ENCODE measurements around the gene NIPAL1.

The NIPAL1 gene

GRCh38 chr4:48015216-48015615 lies 1.4 kb upstream of the NIPAL1 start:
- TF ChIP-seq, protein P1, sequence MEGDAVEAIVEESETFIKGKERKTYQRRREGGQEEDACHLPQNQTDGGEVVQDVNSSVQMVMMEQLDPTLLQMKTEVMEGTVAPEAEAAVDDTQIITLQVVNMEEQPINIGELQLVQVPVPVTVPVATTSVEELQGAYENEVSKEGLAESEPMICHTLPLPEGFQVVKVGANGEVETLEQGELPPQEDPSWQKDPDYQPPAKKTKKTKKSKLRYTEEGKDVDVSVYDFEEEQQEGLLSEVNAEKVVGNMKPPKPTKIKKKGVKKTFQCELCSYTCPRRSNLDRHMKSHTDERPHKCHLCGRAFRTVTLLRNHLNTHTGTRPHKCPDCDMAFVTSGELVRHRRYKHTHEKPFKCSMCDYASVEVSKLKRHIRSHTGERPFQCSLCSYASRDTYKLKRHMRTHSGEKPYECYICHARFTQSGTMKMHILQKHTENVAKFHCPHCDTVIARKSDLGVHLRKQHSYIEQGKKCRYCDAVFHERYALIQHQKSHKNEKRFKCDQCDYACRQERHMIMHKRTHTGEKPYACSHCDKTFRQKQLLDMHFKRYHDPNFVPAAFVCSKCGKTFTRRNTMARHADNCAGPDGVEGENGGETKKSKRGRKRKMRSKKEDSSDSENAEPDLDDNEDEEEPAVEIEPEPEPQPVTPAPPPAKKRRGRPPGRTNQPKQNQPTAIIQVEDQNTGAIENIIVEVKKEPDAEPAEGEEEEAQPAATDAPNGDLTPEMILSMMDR (conservative IDR thresholded peaks at IDR 0.05; ENCODE audit: low read length): no peak
- no peak overlapping the region for H3K4me3 ChIP-seq (ENCODE audit: low read length)
- DNase-seq (ENCODE audit: low read depth): no peak

DNA sequence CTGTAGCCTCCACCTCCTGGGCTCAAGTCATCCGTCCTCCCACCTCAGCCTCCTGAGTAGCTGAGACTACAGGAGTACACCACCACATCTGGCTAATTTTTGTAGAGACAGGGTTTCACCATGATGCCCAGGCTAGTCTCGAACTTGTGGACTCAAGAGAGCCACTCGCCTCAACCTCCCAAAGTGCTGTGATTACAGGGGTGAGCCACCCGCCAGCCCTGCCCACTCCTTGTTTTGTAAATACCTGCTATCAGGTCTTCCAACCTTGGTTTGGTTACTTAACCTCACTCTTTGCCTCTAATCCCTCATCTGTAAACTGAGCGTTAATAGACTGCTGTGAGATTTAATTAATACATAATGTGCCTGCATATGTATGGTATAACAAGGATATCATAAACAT lies 894 bp upstream of the NIPAL1 start:
- DNase-seq (ENCODE audit: low read depth): no peak
- TF ChIP-seq, protein P1 (conservative IDR thresholded peaks at IDR 0.05; ENCODE audit: low read length): no peak
- H3K4me3 ChIP-seq (ENCODE audit: low read length): no peak overlapping the region

GRCh38 chr4:48017108-48017571 lies 568 bp downstream of the NIPAL1 start:
- peak; percentile 11 for DNase-seq (ENCODE audit: low read depth)
- peak overlapping the region; percentile 58 for H3K4me3 ChIP-seq (ENCODE audit: low read length)
- TF ChIP-seq, protein P1 (conservative IDR thresholded peaks at IDR 0.05; ENCODE audit: low read length): no peak

DNA sequence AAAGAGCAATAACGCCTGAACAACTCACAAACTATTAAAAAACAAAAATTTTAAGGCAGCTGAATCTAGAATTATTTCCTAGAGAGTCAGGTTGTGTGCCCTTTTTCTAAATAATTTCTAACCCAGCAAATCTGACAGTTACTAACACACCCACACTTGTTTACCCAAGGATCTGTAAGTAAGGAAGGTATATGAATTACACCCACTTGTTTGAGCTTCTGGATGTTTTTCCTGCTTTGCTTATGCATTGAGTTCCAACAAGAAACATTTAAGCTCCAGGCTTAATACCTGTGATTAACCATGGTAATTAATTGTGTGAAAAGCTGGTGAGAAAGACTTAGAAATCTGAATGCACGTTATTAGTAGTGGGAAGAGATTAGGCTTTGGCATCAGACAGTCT lies 1.5 kb downstream of the NIPAL1 start:
- H3K4me3 ChIP-seq (ENCODE audit: low read length): no peak overlapping the region
- DNase-seq (ENCODE audit: low read depth): no peak
- TF ChIP-seq, protein P1 (conservative IDR thresholded peaks at IDR 0.05; ENCODE audit: low read length): no peak

DNA sequence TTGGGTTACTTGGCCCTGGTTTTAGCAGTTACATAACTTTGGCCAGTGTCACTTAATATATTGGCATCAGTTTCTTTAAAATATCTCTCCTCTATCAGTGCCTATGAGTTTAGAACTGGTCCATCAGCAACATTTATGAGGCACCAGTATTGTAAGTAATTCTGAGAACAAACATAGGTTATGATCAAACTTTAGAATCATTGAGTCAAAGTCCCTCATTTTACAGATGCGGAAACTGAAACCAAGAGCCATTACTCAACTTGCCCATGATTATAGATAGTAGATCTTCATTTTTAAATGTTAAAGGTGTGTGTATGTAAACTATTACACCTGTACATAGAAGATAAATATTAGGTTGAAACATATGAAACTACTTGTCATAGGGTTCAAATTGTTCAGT lies 4.5 kb downstream of the NIPAL1 start:
- H3K4me3 ChIP-seq (ENCODE audit: low read length): no peak overlapping the region
- TF ChIP-seq, protein P1 (conservative IDR thresholded peaks at IDR 0.05; ENCODE audit: low read length): no peak
- DNase-seq (ENCODE audit: low read depth): no peak

DNA sequence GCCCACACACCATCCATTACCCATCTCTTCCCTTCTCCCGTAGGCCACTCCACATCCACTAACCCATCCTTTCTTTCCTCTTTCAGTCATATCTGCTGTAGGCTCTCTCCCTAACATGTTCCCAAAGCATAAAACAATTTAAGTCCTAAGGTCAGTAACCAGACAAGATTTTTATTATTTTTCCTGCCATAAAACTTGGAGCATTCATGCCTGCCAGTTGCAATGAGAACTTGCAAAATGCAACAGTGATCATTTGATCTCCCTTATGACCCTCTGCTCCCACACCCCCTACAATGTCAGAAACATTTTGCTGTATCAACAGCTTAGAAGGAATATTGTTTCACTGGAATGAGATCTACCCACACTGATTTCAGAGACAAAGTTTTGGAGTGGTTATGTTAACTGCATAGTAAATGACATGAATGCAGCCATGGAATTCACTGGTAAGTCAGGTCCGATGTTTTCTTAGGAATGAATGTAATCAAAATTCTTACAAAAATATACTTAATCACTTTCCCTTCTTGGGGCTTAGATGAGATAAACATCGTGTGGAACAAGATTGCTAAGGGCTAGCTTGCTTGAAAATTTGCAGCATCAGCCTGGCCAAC lies 5.7 kb downstream of the NIPAL1 start:
- H3K4me3 ChIP-seq (ENCODE audit: low read length): no peak overlapping the region
- no peak for DNase-seq (ENCODE audit: low read depth)
- TF ChIP-seq, protein P1 (conservative IDR thresholded peaks at IDR 0.05; ENCODE audit: low read length): no peak

DNA sequence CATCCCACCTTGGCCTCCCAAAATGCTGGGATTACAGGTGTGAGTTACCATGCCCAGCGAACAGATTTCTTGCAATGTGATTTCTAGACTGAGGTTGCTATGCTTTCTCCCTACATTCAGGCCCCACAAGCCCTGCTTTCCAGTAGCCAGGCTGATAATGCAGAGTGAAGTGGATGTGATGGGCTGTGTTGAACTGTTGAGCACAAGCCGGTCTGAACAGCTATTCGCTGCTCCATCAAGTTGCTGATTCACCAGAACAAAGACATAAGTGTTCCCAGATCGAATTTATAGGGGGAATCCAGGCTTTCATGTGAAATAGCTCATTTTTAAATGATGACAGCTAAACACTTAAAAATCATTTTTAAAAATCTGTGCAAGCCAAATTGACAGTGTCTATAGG lies 8.0 kb downstream of the NIPAL1 start:
- DNase-seq (ENCODE audit: low read depth): no peak
- no peak overlapping the region for H3K4me3 ChIP-seq (ENCODE audit: low read length)
- TF ChIP-seq, protein P1 (conservative IDR thresholded peaks at IDR 0.05; ENCODE audit: low read length): no peak

Data from AG10803 (cell line).